SK-N-MC (cell line): Measurements from ENCODE around the gene RNF144A.

Source experiments
- DNase-seq: peaks from one replicate; pipeline ENCODE4 v3.0.0-alpha.2; 2011; ENCODE audit warnings: low read depth, low spot score
- H3K27ac ChIP-seq: fragments of 200-600 bp; sonication (generic); 2 replicates; pipeline ENCODE4 v1.5.1; 2016; ENCODE audit warnings: mixed run types
- H3K36me3 ChIP-seq: fragments of 200-600 bp; sonication (generic); 2 replicates; pipeline ENCODE4 v1.6.1; 2017; ENCODE audit warnings: antibody characterized with exemption, low read length, mixed read lengths; ENCODE audit not compliant: insufficient read depth
- H3K4me3 ChIP-seq: fragments of 200-600 bp; sonication (generic); 2 replicates; pipeline ENCODE4 v1.5.1; 2016
- H3K9ac ChIP-seq: fragments of 200-600 bp; sonication (generic); 2 replicates; pipeline ENCODE4 v1.8.0; 2017; ENCODE audit warnings: mixed run types, mixed read lengths; ENCODE audit not compliant: insufficient read length
- H3K9me3 ChIP-seq: fragments of 200-600 bp; sonication (generic); 2 replicates; pipeline ENCODE4 v1.6.1; 2017; ENCODE audit warnings: low read depth, mild to moderate bottlenecking, antibody characterized with exemption, low read length, moderate library complexity, mixed read lengths
- EZH2 ChIP-seq: fragments of 200-600 bp; sonication (generic); IDR thresholded peaks from one replicate; pipeline ENCODE4 v1.6.1; 2017; ENCODE audit warnings: antibody characterized with exemption
- FOXP2 ChIP-seq: optimal IDR thresholded peaks from 2 replicates; pipeline ENCODE3; 2011; ENCODE audit warnings: mild to moderate bottlenecking, moderate library complexity; ENCODE audit not compliant: insufficient read depth; ENCODE audit errors: extremely low read length, control extremely low read depth
- POLR2AphosphoS5 ChIP-seq: IDR thresholded peaks from 2 replicates; pipeline ENCODE4 v1.6.1; 2012; ENCODE audit warnings: mild to moderate bottlenecking, low read depth, low read length, borderline replicate concordance

Gene RNF144A

DNA sequence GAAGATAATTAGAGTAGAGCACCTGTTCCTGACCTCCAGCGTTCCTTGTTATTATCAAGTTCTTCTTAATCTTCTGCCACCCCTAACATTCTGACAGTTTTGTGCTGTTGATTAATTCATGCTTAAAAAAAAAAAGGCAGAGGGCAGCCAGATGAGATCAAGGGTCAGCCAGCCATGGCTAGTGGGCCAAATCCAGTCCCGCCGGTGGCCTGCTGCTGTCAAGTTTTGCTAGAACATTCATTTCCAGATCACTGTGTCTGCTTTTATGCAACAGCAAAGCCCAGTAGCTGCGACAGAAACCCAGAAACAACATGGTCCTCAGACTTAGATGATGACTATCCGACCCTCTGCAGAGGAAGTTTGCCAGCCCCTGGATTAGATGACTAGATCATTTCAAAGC is 101.6 kb downstream of the RNF144A start:
- Histone ChIP-seq H3K9me3 (no peaks in the 10 kb centered on the region), H3K9ac (no peak overlapping the region), H3K4me3 (no peak overlapping the region), H3K27ac (no peak overlapping the region), H3K36me3 (peaks cover 21% of the 10 kb centered on the region; the same call in 1 of the 2 replicates)
- TF ChIP-seq EZH2 (no peak), FOXP2 (no peak), POLR2AphosphoS5 (no peak)
- no peak for DNase-seq

DNA sequence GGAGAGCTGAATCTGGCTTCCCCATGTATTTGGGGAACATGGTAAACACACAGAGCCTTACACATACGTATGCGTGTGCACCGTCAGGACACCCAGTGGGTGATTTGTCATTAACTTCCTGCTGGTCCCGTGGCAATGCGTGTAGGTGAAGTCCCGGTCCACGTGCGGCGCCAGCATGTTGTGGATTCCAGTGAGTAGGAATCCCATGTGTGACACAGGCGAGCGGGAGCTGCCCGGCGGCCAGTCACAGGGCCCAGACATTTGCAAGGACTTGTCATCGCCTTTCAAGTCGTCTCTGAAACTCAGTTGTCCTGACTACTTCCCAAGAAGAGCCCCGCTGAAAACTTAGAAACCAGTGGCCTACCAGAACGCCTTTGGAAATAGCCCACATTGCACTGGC is 102.0 kb downstream of the RNF144A start:
- H3K9me3 ChIP-seq = no peaks in the 10 kb centered on the region
- no peak for TF ChIP-seq POLR2AphosphoS5
- no peak for TF ChIP-seq EZH2
- TF ChIP-seq FOXP2 = no peak
- H3K4me3 ChIP-seq = no peak overlapping the region
- peaks cover 23% of the 10 kb centered on the region; the same call in 1 of the 2 replicates for H3K36me3 ChIP-seq
- H3K27ac ChIP-seq = no peak overlapping the region
- no peak for DNase-seq
- no peak overlapping the region for H3K9ac ChIP-seq

- H3K9me3 ChIP-seq = no peaks in the 10 kb centered on the region
- peaks cover 32% of the 10 kb centered on the region for H3K36me3 ChIP-seq
Measured at GRCh38 chr2:7020059-7020458, 102.8 kb downstream of the RNF144A start.

DNA sequence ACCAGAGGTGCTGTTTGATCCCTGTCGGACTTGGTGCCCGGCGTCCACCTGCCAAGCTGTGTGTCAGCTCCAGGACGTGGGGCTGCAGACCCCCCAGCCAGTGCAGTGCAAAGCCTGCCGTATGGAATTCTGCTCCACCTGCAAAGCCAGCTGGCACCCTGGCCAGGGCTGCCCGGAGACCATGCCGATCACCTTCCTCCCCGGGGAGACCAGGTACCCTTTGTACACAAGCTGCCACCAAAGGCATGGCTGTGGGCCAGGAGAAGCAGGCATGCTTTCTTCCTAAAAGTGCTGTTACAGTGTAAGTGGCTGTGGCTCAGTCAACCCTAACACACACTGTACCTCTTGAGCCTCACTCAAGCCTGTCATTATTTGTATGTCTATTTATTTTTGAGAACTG is 103.3 kb downstream of the RNF144A start:
- Histone ChIP-seq H3K9ac (no peak overlapping the region), H3K36me3 (peaks cover 34% of the 10 kb centered on the region), H3K4me3 (no peak overlapping the region), H3K27ac (no peak overlapping the region), H3K9me3 (no peaks in the 10 kb centered on the region)
- no peak for TF ChIP-seq POLR2AphosphoS5
- no peak for TF ChIP-seq FOXP2
- no peak for TF ChIP-seq EZH2
- DNase-seq = no peak

More at GRCh38 chr2:7020059-7020458, 102.8 kb downstream of the RNF144A start:
- no peak overlapping the region for H3K4me3 ChIP-seq
- H3K9ac ChIP-seq = no peak overlapping the region
- no peak for TF ChIP-seq FOXP2
- no peak for TF ChIP-seq POLR2AphosphoS5
- TF ChIP-seq EZH2 = no peak
- H3K27ac ChIP-seq = no peak overlapping the region
- DNase-seq = no peak

GRCh38 chr2:7020939-7021470 is 103.8 kb downstream of the RNF144A start:
- Histone ChIP-seq H3K27ac (no peak overlapping the region), H3K9me3 (no peaks in the 10 kb centered on the region), H3K36me3 (peaks cover 34% of the 10 kb centered on the region), H3K9ac (no peak overlapping the region), H3K4me3 (no peak overlapping the region)
- TF ChIP-seq FOXP2 (no peak), POLR2AphosphoS5 (no peak)
- DNase-seq = no peak

- Histone ChIP-seq H3K9me3 (no peaks in the 10 kb centered on the region), H3K9ac (no peak overlapping the region), H3K27ac (no peak overlapping the region), H3K4me3 (no peak overlapping the region), H3K36me3 (peaks cover 34% of the 10 kb centered on the region)
- TF ChIP-seq EZH2 (no peak), POLR2AphosphoS5 (no peak), FOXP2 (no peak)
- DNase-seq = no peak
Measured at GRCh38 chr2:7022492-7023385, 105.5 kb downstream of the RNF144A start.

GRCh38 chr2:7023542-7023941 is 106.3 kb downstream of the RNF144A start:
- TF ChIP-seq POLR2AphosphoS5 (no peak), FOXP2 (no peak), EZH2 (no peak)
- Histone ChIP-seq H3K9ac (no peak overlapping the region), H3K4me3 (no peak overlapping the region), H3K27ac (no peak overlapping the region), H3K9me3 (no peaks in the 10 kb centered on the region), H3K36me3 (peaks cover 34% of the 10 kb centered on the region)
- DNase-seq = no peak

GRCh38 chr2:7024261-7024660 is 107.0 kb downstream of the RNF144A start:
- DNase-seq = no peak
- no peak overlapping the region for H3K4me3 ChIP-seq
- H3K9ac ChIP-seq = no peak overlapping the region
- peaks cover 28% of the 10 kb centered on the region for H3K36me3 ChIP-seq
- no peaks in the 10 kb centered on the region for H3K9me3 ChIP-seq
- H3K27ac ChIP-seq = no peak overlapping the region
- no peak for TF ChIP-seq FOXP2
- TF ChIP-seq EZH2 = no peak
- TF ChIP-seq POLR2AphosphoS5 = no peak
